Panc1 (cell line): Measurements from ENCODE around the gene TMEM117. TPM values are rescaled to one million over a fixed set of nuclear protein-coding genes. Genes with fewer than 3 reads are reported as not detected.

Experiments used
- ATAC-seq: fragments of 200-7000 bp; cut with Tn5 transposase; 2 replicates; pipeline ENCODE4 v1.9.1; 2020; ENCODE audit warnings: mild to moderate bottlenecking, moderate library complexity
- BruUV-seq: library from RNA; stranded (reverse); fragments of 400-500 nt; replicated peaks from 2 replicates; lab custom pipeline; 2021; lab: Mats Ljungman, UMichigan
- CTCF ChIA-PET: fragments of 300-600 bp; sonication (Branson Sonifier 250); formaldehyde crosslinking; loops from one replicate; lab custom pipeline; 2022; ENCODE audit warnings: antibody characterized with exemption; lab: Charles Lee
- POLR2A ChIA-PET: fragments of 300-600 bp; sonication (Branson Sonifier 250); formaldehyde crosslinking; loops from one replicate; lab custom pipeline; 2022; ENCODE audit warnings: antibody characterized with exemption; lab: Charles Lee
- DNase-seq: peaks from one replicate; pipeline ENCODE4 v3.0.0-alpha.2; 2010; ENCODE audit warnings: low read depth, low spot score
- H3K27ac ChIP-seq: 2 replicates; pipeline ENCODE4 v1.5.1; 2011; ENCODE audit warnings: mild to moderate bottlenecking, low read length, inconsistent platforms
- H3K27me3 ChIP-seq: fragments of 200-500 bp; sonication (Bioruptor generic); 2 replicates; pipeline ENCODE4 v1.6.0; 2014; ENCODE audit warnings: low read length, inconsistent platforms; ENCODE audit not compliant: control insufficient read depth, insufficient read depth
- H3K36me3 ChIP-seq: fragments of 200-500 bp; sonication (Bioruptor generic); 2 replicates; pipeline ENCODE4 v1.5.1; 2014; ENCODE audit warnings: inconsistent platforms, mild to moderate bottlenecking, low read length, moderate library complexity; ENCODE audit not compliant: control insufficient read depth, insufficient read depth
- H3K4me1 ChIP-seq: 2 replicates; pipeline ENCODE4 v1.5.1; 2011; ENCODE audit warnings: inconsistent platforms, mild to moderate bottlenecking, low read length, moderate library complexity; ENCODE audit not compliant: control insufficient read depth, insufficient read depth
- H3K4me3 ChIP-seq, 2 experiments: 2 replicates each; pipeline ENCODE4 v1.5.1; 2011 to 2012; ENCODE audit warnings: low read depth in 2 of 2, low read length in 2 of 2, mild to moderate bottlenecking in 2 of 2, inconsistent platforms in 1 of 2, moderate library complexity in 1 of 2
- H3K9me3 ChIP-seq: fragments of 200-500 bp; sonication (Bioruptor generic); 2 replicates; pipeline ENCODE4 v1.5.1; 2014; ENCODE audit warnings: low read depth, mild to moderate bottlenecking, inconsistent platforms, low read length, moderate library complexity; ENCODE audit not compliant: control insufficient read depth, insufficient read depth
- CTCF ChIP-seq: fragments of 450-650 bp; IDR thresholded peaks from 2 replicates; pipeline ENCODE4 v1.5.1; 2017; ENCODE audit warnings: mild to moderate bottlenecking
- POLR2AphosphoS5 ChIP-seq: IDR thresholded peaks from 2 replicates; pipeline ENCODE4 v1.6.1; 2012; ENCODE audit warnings: mild to moderate bottlenecking, low read depth, low read length, moderate library complexity
- REST ChIP-seq, 2 experiments: IDR thresholded peaks; 2 replicates each; pipeline ENCODE4 v1.6.1; 2011 to 2012; ENCODE audit warnings: low read depth in 2 of 2, control low read depth in 1 of 2, low read length in 1 of 2, mild to moderate bottlenecking in 1 of 2, moderate library complexity in 1 of 2; ENCODE audit not compliant: insufficient read depth in 1 of 2
- SIN3A ChIP-seq: IDR thresholded peaks from 2 replicates; pipeline ENCODE4 v1.6.1; 2012; ENCODE audit warnings: low read depth, mild to moderate bottlenecking, low read length, moderate library complexity, borderline replicate concordance; ENCODE audit not compliant: insufficient read depth
- TCF7L2 ChIP-seq: IDR thresholded peaks from 2 replicates; pipeline ENCODE4 v1.6.1; 2011; ENCODE audit warnings: mild to moderate bottlenecking, low read depth, low read length, inconsistent platforms
- in situ Hi-C: cut with HindIII; loops from 2 replicates; pipeline ENCODE4 v1.10.0; 2016; ENCODE audit warnings: low sequenced_read_pairs, low pct_unique_long_range_greater_than_20kb
- intact Hi-C: fragments of 100-400 bp; cut with micrococcal nuclease; formaldehyde crosslinking; loops from one replicate; pipeline ENCODE4 v1.10.0; 2022; ENCODE audit not compliant: unreplicated experiment
- total RNA-seq: library from RNA; stranded (reverse); gene quantifications from one replicate; pipeline ENCODE4 v1.2.1, GENCODE V29; 2021; ENCODE audit not compliant: unreplicated experiment

TMEM117 gene
- total RNA-seq, 1 experiment from 2014 or later, result 5.5 TPM

GRCh38 chr12:44235674-44236073, 399.8 kb downstream of the TMEM117 start:
- CTCF ChIA-PET, result no interaction called here
- ATAC-seq (no peak), DNase-seq (no peak)
- POLR2A ChIA-PET, result no interaction called here
- BruUV-seq, result no TSS peak
- intact Hi-C loops (no loop called here), in situ Hi-C loops (no loop called here)
- Histone ChIP-seq H3K27ac (no peak overlapping the region), H3K4me3 (no peak overlapping the region), H3K27me3 (no peaks in the 10 kb centered on the region), H3K36me3 (no peaks in the 10 kb centered on the region), H3K9me3 (no peaks in the 10 kb centered on the region), H3K4me1 (no peaks in the 10 kb centered on the region)
- TF ChIP-seq TCF7L2 (no peak), POLR2AphosphoS5 (no peak), SIN3A (no peak), REST (IDR thresholded peaks at IDR 0.05; ENCODE audit: insufficient read depth in 1 of 2, low read depth in 2 of 2, low read length in 1 of 2) (no peak), CTCF (no peak)

- DNase-seq (no peak), ATAC-seq (no peak)
- no peak overlapping the region for H3K27ac ChIP-seq
- TF ChIP-seq SIN3A, result no peak
- no peak for TF ChIP-seq POLR2AphosphoS5
- TF ChIP-seq CTCF, result no peak
- no peak for TF ChIP-seq TCF7L2
- no peak for TF ChIP-seq REST (IDR thresholded peaks at IDR 0.05; ENCODE audit: insufficient read depth in 1 of 2, low read depth in 2 of 2, low read length in 1 of 2)
- in situ Hi-C loops (no loop called here), intact Hi-C loops (no loop called here)
- ChIA-PET CTCF (no interaction called here), POLR2A (no interaction called here)
- no peaks in the 10 kb centered on the region for H3K36me3 ChIP-seq
- no TSS peak for BruUV-seq
- H3K4me1 ChIP-seq, result no peaks in the 10 kb centered on the region
- no peaks in the 10 kb centered on the region for H3K27me3 ChIP-seq
- H3K4me3 ChIP-seq, result no peak overlapping the region
- H3K9me3 ChIP-seq, result no peaks in the 10 kb centered on the region
Measured at GRCh38 chr12:44240186-44240585, 404.3 kb downstream of the TMEM117 start.
